Smooth muscle cell (in vitro differentiated cells): Measurements from ENCODE around the gene AJUBA. TPM values are rescaled to one million over a fixed set of nuclear protein-coding genes. Genes with fewer than 3 reads are reported as not detected.

Source experiments
- polyA plus RNA-seq: library from polyadenylated mRNA; unstranded; fragments of >200 nt; fragmentation: Nextera tagmentation; extraction: Ambion mirVana; gene quantifications from 2 replicates; pipeline ENCODE4 v1.2.1, GENCODE V29; 2016
- total RNA-seq: library from RNA; depleted of rRNA; stranded (reverse); fragments of >200 nt; gene quantifications from 2 replicates; pipeline ENCODE4 v1.2.3, GENCODE V29; 2014

AJUBA gene
- total and polyA plus RNA-seq, 2 experiments from 2014 or later, result 19.8 to 20.7 TPM

Other genes starting within 250 kb of the AJUBA start
- 88.8 and 93.8 TPM in 2 replicates for gene OXA1L, start 215.9 kb downstream of the AJUBA start, total RNA-seq
- 55.9 and 69.3 TPM in 2 replicates for gene OXA1L, start 215.9 kb downstream of the AJUBA start, polyA plus RNA-seq
- 10.3 and 18.5 TPM in 2 replicates for gene SLC7A7, start 167.1 kb downstream of the AJUBA start, total RNA-seq
- 10.0 and 14.1 TPM in 2 replicates for gene SLC7A7, start 167.1 kb downstream of the AJUBA start, polyA plus RNA-seq
- 85.8 and 220 TPM in 2 replicates for gene MRPL52, start 152.7 kb downstream of the AJUBA start, total RNA-seq
- 274 and 296 TPM in 2 replicates for gene MRPL52, start 152.7 kb downstream of the AJUBA start, polyA plus RNA-seq
- 444 and 491 TPM in 2 replicates for gene MMP14, start 146.0 kb downstream of the AJUBA start, total RNA-seq
- 52.3 and 58.1 TPM in 2 replicates for gene MMP14, start 146.0 kb downstream of the AJUBA start, polyA plus RNA-seq
- gene LRP10, start 110.8 kb downstream of the AJUBA start, total RNA-seq, result 32.4 and 38.8 TPM in 2 replicates
- 81.2 and 87.1 TPM in 2 replicates for gene LRP10, start 110.8 kb downstream of the AJUBA start, polyA plus RNA-seq
- gene REM2, start 99.3 kb downstream of the AJUBA start, total RNA-seq, result 0.22 and 2.6 TPM in 2 replicates
- 1.6 and 5.9 TPM in 2 replicates for gene REM2, start 99.3 kb downstream of the AJUBA start, polyA plus RNA-seq
- gene RBM23, start 63.4 kb downstream of the AJUBA start, total RNA-seq, result 69.8 and 112 TPM in 2 replicates
- gene RBM23, start 63.4 kb downstream of the AJUBA start, polyA plus RNA-seq, result 59.3 and 72.4 TPM in 2 replicates
- 50.3 and 81.2 TPM in 2 replicates for gene PRMT5, start 53.2 kb downstream of the AJUBA start, total RNA-seq
- gene PRMT5, start 53.2 kb downstream of the AJUBA start, polyA plus RNA-seq, result 80.0 and 82.1 TPM in 2 replicates
- gene HAUS4, start 25.5 kb downstream of the AJUBA start, total RNA-seq, result 15.6 and 30.2 TPM in 2 replicates
- gene HAUS4, start 25.5 kb downstream of the AJUBA start, polyA plus RNA-seq, result 15.6 and 19.1 TPM in 2 replicates
- gene C14orf93, start 27.6 kb upstream of the AJUBA start, total RNA-seq, result 10.2 and 11.9 TPM in 2 replicates
- 6.7 and 8.4 TPM in 2 replicates for gene C14orf93, start 27.6 kb upstream of the AJUBA start, polyA plus RNA-seq
- gene PSMB5, start 52.3 kb upstream of the AJUBA start, total RNA-seq, result 161 and 183 TPM in 2 replicates
- 372 and 374 TPM in 2 replicates for gene PSMB5, start 52.3 kb upstream of the AJUBA start, polyA plus RNA-seq
- not detected in 2 replicates for gene PSMB11, start 59.7 kb upstream of the AJUBA start, total RNA-seq
- gene PSMB11, start 59.7 kb upstream of the AJUBA start, polyA plus RNA-seq, result not detected in 2 replicates
- gene CDH24, start 75.0 kb upstream of the AJUBA start, total RNA-seq, result 3.6 and 5.5 TPM in 2 replicates
- 6.9 and 8.0 TPM in 2 replicates for gene CDH24, start 75.0 kb upstream of the AJUBA start, polyA plus RNA-seq
- gene ACIN1, start 112.6 kb upstream of the AJUBA start, total RNA-seq, result 64.5 and 69.0 TPM in 2 replicates
- gene ACIN1, start 112.6 kb upstream of the AJUBA start, polyA plus RNA-seq, result 33.7 and 39.3 TPM in 2 replicates
- 54.1 and 57.2 TPM in 2 replicates for gene C14orf119, start 113.0 kb upstream of the AJUBA start, total RNA-seq
- gene C14orf119, start 113.0 kb upstream of the AJUBA start, polyA plus RNA-seq, result 119 and 130 TPM in 2 replicates
- not detected in 2 replicates for gene CIROP, start 122.4 kb upstream of the AJUBA start, total RNA-seq
- not detected in 2 replicates for gene CIROP, start 122.4 kb upstream of the AJUBA start, polyA plus RNA-seq
- gene CEBPE, start 136.7 kb upstream of the AJUBA start, total RNA-seq, result not detected in 2 replicates
- gene CEBPE, start 136.7 kb upstream of the AJUBA start, polyA plus RNA-seq, result not detected in 2 replicates
- gene SLC7A8, start 201.1 kb upstream of the AJUBA start, total RNA-seq, result 16.4 and 18.9 TPM in 2 replicates
- 26.0 and 29.1 TPM in 2 replicates for gene SLC7A8, start 201.1 kb upstream of the AJUBA start, polyA plus RNA-seq